Subcutaneous adipose tissue (tissue), 4 donors: ENCODE results near the gene EVL. TPM values are rescaled to one million over a fixed set of nuclear protein-coding genes. Genes with fewer than 3 reads are reported as not detected.

ENCODE experiments used
- total RNA-seq, 4 donors: library from RNA; depleted of rRNA; stranded (reverse); fragments of >200 nt; gene quantifications; one replicate each; pipeline ENCODE4 v1.1.0, GENCODE V29; 2016
- TF ChIP-seq, protein P1 (sequence below): fragments of 450-650 bp; IDR thresholded peaks from one replicate; pipeline ENCODE4 v1.5.1; 2016; ENCODE audit warnings: low read depth, mild to moderate bottlenecking, control low read depth, antibody characterized with exemption, moderate library complexity

The EVL gene
- total RNA-seq, 4 donors from 2014 or later = 36.7 to 108 (median 46.5) TPM

DNA sequence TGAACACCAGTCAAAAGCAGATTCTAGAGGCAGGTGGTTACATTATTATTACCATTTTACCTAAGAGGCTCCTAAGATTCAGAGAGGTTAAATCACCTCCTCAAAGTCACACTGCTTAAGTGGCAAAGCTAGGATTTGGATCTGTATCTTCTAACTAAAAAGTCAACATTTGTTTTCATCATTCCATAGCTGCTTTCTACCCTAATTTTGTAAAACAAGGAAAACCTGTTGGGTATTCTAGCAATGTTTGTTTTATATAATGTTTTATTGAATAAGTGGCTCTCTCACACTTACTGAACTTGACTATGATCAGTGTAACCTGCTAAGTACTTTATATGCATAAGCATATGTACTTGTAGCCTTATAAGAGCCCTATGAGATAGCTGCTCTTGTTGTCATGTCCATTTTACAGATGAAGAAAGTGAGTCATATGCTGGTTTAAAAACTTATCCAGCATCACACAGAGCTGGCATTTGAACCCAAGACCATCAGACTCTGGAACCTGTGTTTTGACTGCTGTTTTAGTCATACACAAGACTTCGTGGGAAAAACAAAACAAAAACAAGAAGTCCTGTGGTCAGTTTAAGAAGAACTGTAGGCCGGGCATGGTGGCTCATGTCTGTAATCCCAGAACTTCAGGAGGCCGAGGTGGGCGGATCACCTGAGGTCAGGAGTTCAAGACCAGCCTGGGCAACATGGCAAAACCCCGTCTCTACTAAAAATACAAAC, 31.7 kb upstream of the EVL start:
- TF ChIP-seq, protein P1, sequence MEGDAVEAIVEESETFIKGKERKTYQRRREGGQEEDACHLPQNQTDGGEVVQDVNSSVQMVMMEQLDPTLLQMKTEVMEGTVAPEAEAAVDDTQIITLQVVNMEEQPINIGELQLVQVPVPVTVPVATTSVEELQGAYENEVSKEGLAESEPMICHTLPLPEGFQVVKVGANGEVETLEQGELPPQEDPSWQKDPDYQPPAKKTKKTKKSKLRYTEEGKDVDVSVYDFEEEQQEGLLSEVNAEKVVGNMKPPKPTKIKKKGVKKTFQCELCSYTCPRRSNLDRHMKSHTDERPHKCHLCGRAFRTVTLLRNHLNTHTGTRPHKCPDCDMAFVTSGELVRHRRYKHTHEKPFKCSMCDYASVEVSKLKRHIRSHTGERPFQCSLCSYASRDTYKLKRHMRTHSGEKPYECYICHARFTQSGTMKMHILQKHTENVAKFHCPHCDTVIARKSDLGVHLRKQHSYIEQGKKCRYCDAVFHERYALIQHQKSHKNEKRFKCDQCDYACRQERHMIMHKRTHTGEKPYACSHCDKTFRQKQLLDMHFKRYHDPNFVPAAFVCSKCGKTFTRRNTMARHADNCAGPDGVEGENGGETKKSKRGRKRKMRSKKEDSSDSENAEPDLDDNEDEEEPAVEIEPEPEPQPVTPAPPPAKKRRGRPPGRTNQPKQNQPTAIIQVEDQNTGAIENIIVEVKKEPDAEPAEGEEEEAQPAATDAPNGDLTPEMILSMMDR = no peak

DNA sequence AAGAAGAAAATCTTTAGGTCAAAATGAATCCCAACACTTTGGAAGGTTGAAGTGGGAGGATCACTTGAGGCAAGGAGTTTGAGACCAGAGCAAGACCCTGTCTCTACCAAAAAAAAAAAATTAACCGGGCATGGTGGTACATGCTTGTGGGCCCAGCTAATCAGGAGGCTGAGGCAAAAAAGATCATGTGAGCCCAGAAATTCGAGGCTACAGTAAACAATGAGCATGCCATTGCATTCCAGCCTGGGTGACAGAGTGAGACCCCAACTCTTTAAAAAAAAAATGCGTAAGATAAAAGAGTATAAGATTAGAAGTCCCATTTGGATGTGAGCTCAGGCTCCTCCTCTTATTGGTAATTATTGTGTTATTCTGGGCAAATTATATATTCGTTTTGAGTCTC, 30.8 kb upstream of the EVL start:
- TF ChIP-seq, protein P1 = no peak

DNA sequence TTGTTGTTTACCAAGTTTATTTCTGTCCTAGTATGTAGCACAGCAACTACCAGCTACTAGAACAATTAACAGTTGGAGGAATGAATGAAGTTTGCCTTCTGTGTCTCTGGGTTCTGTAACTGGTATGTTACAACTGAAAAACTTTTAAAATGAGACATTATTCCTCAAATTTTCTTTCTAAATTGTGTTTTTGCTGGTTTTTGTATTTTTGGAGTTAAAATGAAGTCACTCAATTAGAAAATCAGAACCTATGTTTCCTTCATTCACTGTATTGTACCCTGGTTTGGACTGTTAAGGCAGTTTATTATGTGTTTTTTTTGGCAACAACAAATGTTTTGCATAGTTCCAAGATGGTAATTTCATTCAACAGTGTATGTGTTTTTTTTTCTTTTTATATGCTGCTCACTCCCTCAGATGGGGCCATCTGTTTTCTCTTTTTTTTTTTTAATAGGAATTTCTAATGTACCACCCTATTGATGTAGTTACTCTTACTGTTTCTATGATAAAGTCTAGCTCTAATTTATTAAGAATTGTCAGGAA, 30.2 kb upstream of the EVL start:
- TF ChIP-seq, protein P1 = no peak

DNA sequence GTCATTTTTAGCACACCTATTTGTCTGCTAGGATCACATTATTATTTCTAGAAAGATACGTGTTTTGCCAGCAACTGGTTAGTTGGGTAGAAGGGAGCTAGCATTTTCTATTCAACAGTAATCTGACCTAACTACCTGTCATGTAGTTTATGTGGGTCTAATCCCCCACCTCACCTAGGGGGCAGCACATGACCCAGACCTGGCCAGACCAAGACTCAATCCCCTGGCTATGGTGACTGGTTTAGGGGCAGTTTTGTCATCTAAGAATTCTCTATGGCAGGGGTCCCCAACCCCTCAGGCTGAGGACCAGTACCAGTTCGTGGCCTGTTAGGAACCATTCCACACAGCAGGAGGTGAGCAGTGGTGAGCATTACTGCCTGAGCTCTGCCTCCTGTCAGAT, 29.5 kb upstream of the EVL start:
- TF ChIP-seq, protein P1 = no peak

DNA sequence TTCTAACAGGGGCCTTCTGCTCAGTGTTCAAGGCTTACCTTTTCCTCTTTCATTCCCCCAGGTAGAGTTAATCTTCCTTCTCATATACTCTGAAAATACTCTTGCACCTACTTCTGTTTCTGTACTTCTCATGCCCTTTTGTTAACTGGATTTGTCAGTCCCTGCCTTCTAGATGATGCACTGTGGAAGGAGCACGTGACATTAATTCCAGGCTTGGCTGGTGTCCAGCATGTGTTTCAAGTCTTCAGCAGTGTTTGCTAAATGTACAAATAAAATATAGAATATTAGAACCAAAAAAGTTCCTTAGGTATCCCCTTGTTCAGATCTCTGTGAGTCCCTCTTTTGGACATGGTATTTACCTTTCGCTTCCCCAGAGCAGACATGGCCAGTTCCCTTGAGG, 27.9 kb upstream of the EVL start:
- TF ChIP-seq, protein P1 = no peak

DNA sequence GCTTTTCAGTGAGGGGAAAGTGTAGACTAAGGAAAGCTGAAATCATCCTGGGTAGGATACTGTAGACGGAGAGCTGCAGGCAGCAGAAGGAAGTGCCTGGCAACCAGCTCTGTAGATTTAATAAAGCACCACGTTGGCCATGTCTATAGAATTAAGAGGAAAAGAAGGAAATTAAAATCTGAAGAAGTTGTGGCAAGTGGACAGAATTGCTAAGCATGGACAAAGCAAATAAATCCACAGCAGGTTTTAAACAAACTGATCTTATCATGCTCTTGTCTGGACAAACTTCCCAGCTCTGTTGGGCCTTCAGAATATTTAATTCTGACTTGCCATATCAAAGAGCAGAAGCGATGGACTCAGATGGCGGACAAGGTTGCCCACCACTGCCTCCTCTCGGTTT, 27.2 kb upstream of the EVL start:
- TF ChIP-seq, protein P1 = no peak

DNA sequence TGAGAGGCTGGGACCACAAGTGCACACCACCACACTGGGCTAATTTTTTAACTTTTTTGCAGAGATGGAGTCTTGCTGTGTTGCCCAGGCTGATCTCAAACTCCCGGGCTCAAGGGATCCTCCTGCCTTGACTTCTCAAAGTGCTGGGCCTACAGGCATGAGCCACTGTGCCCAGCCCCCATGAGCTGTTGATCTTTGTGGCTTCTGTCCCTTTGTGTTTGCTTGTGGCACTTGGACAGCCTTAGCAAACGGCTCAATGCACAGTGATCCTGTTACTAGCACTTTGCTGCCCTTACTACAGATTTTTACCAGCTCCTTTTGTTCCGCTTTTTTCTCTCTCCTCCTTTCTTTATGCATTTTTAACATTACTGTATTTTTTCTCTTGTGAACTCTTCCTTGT, 25.3 kb upstream of the EVL start:
- TF ChIP-seq, protein P1 = no peak
